Osteoblast (primary cell): ENCODE results near the gene MACROD2. TPM values are rescaled to one million over a fixed set of nuclear protein-coding genes. Genes with fewer than 3 reads are reported as not detected.

ENCODE experiments used
- DNase-seq: peaks from one replicate; pipeline ENCODE4 v3.0.0; 2011; ENCODE audit warnings: low spot score, mixed read lengths; ENCODE audit not compliant: insufficient read length; ENCODE audit errors: missing footprints
- H2AFZ ChIP-seq: 2 replicates; pipeline ENCODE4 v1.6.0; 2011; ENCODE audit warnings: mild to moderate bottlenecking, low read length
- H3K27ac ChIP-seq: 2 replicates; pipeline ENCODE4 v1.5.1; 2011; ENCODE audit warnings: mild to moderate bottlenecking, low read depth, low read length, moderate library complexity
- H3K27me3 ChIP-seq: 2 replicates; pipeline ENCODE4 v1.6.0; 2012; ENCODE audit warnings: mild to moderate bottlenecking, control low read depth, inconsistent platforms, low read length, moderate library complexity; ENCODE audit not compliant: insufficient read depth
- H3K36me3 ChIP-seq: 2 replicates; pipeline ENCODE4 v1.5.1; 2011; ENCODE audit warnings: mild to moderate bottlenecking, low read length, control low read depth, moderate library complexity; ENCODE audit not compliant: insufficient read depth
- H3K4me1 ChIP-seq: 2 replicates; pipeline ENCODE4 v1.5.1; 2011; ENCODE audit warnings: mild to moderate bottlenecking, low read length, control low read depth, moderate library complexity; ENCODE audit not compliant: insufficient read depth
- H3K4me2 ChIP-seq: 2 replicates; pipeline ENCODE4 v1.6.0; 2011; ENCODE audit warnings: mild to moderate bottlenecking, low read length; ENCODE audit not compliant: insufficient read depth
- H3K4me3 ChIP-seq: fragments of 200-600 bp; sonication (generic); 3 replicates; pipeline ENCODE4 v1.5.1; 2012; ENCODE audit warnings: mild to moderate bottlenecking, low read length, inconsistent platforms; ENCODE audit not compliant: insufficient read depth
- H3K79me2 ChIP-seq: 2 replicates; pipeline ENCODE4 v1.6.0; 2012; ENCODE audit warnings: mild to moderate bottlenecking, low read length, control low read depth, inconsistent platforms; ENCODE audit not compliant: insufficient read depth
- H3K9me3 ChIP-seq: 2 replicates; pipeline ENCODE4 v1.5.1; 2011; ENCODE audit warnings: low read depth, low read length, control low read depth
- H4K20me1 ChIP-seq: 2 replicates; pipeline ENCODE4 v1.6.0; 2012; ENCODE audit warnings: mild to moderate bottlenecking, low read length, control low read depth; ENCODE audit not compliant: insufficient read depth
- CTCF ChIP-seq: IDR thresholded peaks from 2 replicates; pipeline ENCODE4 v1.5.1; 2011; ENCODE audit warnings: mild to moderate bottlenecking, low read depth, low read length, moderate library complexity; ENCODE audit errors: extremely low read depth
- total RNA-seq: library from RNA; depleted of rRNA; stranded (reverse); fragments of >200 nt; gene quantifications from 2 replicates; pipeline ENCODE4 v1.2.3, GENCODE V29; 2012

MACROD2 gene
- total RNA-seq, 1 donor = 4.0 TPM

- Histone ChIP-seq H3K4me3 (no peak overlapping the region), H4K20me1 (no peaks in the 10 kb centered on the region), H2AFZ (no peak overlapping the region), H3K27ac (no peak overlapping the region), H3K27me3 (no peaks in the 10 kb centered on the region), H3K4me1 (no peaks in the 10 kb centered on the region), H3K36me3 (no peaks in the 10 kb centered on the region), H3K9me3 (no peaks in the 10 kb centered on the region), H3K4me2 (no peak overlapping the region), H3K79me2 (no peaks in the 10 kb centered on the region)
- DNase-seq = no peak
- TF ChIP-seq CTCF = no peak
These were observed 717.0 kb downstream of the MACROD2 start for GRCh38 chr20:14712302-14712739.

GRCh38 chr20:14715400-14715799, 720.1 kb downstream of the MACROD2 start:
- Histone ChIP-seq H3K27ac (no peak overlapping the region), H4K20me1 (no peaks in the 10 kb centered on the region), H3K4me1 (no peaks in the 10 kb centered on the region), H2AFZ (no peak overlapping the region), H3K9me3 (peaks cover 2% of the 10 kb centered on the region), H3K79me2 (no peaks in the 10 kb centered on the region), H3K27me3 (no peaks in the 10 kb centered on the region), H3K36me3 (no peaks in the 10 kb centered on the region), H3K4me3 (no peak overlapping the region), H3K4me2 (no peak overlapping the region)
- no peak for DNase-seq
- no peak for TF ChIP-seq CTCF

GRCh38 chr20:14716351-14716801, 721.1 kb downstream of the MACROD2 start:
- no peaks in the 10 kb centered on the region for H3K4me1 ChIP-seq
- peaks cover 2% of the 10 kb centered on the region for H3K9me3 ChIP-seq
- no peak for TF ChIP-seq CTCF
- no peaks in the 10 kb centered on the region for H3K27me3 ChIP-seq
- no peaks in the 10 kb centered on the region for H4K20me1 ChIP-seq
- no peak overlapping the region for H3K4me3 ChIP-seq
- no peaks in the 10 kb centered on the region for H3K36me3 ChIP-seq
- no peak overlapping the region for H3K27ac ChIP-seq
- DNase-seq = no peak
- no peak overlapping the region for H2AFZ ChIP-seq
- H3K4me2 ChIP-seq = no peak overlapping the region
- no peaks in the 10 kb centered on the region for H3K79me2 ChIP-seq

- no peak for TF ChIP-seq CTCF
- no peaks in the 10 kb centered on the region for H3K4me1 ChIP-seq
- no peak overlapping the region for H3K4me3 ChIP-seq
- H4K20me1 ChIP-seq = no peaks in the 10 kb centered on the region
- H3K9me3 ChIP-seq = peaks cover 2% of the 10 kb centered on the region
- no peak for DNase-seq
- H3K79me2 ChIP-seq = no peaks in the 10 kb centered on the region
- no peaks in the 10 kb centered on the region for H3K27me3 ChIP-seq
- no peak overlapping the region for H3K27ac ChIP-seq
- no peak overlapping the region for H3K4me2 ChIP-seq
- H2AFZ ChIP-seq = no peak overlapping the region
- no peaks in the 10 kb centered on the region for H3K36me3 ChIP-seq
These were observed 722.1 kb downstream of the MACROD2 start for GRCh38 chr20:14717134-14717999.
